Endothelial cell of umbilical vein (primary cell): ENCODE results near the gene CADPS. TPM values are rescaled to one million over a fixed set of nuclear protein-coding genes. Genes with fewer than 3 reads are reported as not detected.

ENCODE experiments used
- BruUV-seq: library from RNA; stranded (reverse); fragments of 400-500 nt; replicated peaks from 2 replicates; lab custom pipeline; 2021; lab: Mats Ljungman, UMichigan
- CTCF ChIA-PET: fragments of 300-600, 350-600 bp; sonication (Branson Sonifier 250); formaldehyde crosslinking; loops from one replicate; lab custom pipeline; 2021; ENCODE audit warnings: antibody characterized with exemption, inconsistent platforms; lab: Charles Lee
- POLR2A ChIA-PET: fragments of 300-600, 350-600 bp; sonication (Branson Sonifier 250); formaldehyde crosslinking; loops from one replicate; lab custom pipeline; 2021; ENCODE audit warnings: antibody characterized with exemption, inconsistent platforms; lab: Charles Lee
- DNase-seq: peaks from one replicate; pipeline ENCODE4 v3.0.0-alpha.2; 2011; ENCODE audit warnings: low read depth, low spot score
- FAIRE-seq: peaks from 2 replicates; lab custom pipeline; 2011; peaks lifted over from hg19 to GRCh38; lab: Jason Lieb, UNC
- H2AFZ ChIP-seq: 2 replicates; pipeline ENCODE4 v1.6.0; 2012; ENCODE audit warnings: low read depth, low read length, control low read depth, inconsistent platforms
- H3K27ac ChIP-seq: 2 replicates; pipeline ENCODE4 v1.5.1; 2011; ENCODE audit warnings: low read depth, mild to moderate bottlenecking, control low read depth, low read length, moderate library complexity; ENCODE audit not compliant: insufficient read depth
- H3K27me3 ChIP-seq, 2 experiments: 2 replicates each; pipeline versions ENCODE4 v1.6.0 to v1.6.1; 2011; ENCODE audit warnings: low read length in 2 of 2, mixed read lengths in 1 of 2; ENCODE audit not compliant: control insufficient read depth in 2 of 2, insufficient read depth in 2 of 2
- H3K36me3 ChIP-seq, 2 experiments: 2 replicates in 1 of 2; 3 replicates in 1 of 2; pipeline ENCODE4 v1.5.1; 2011; ENCODE audit warnings: low read length in 2 of 2, mild to moderate bottlenecking in 1 of 2, moderate library complexity in 1 of 2; ENCODE audit not compliant: control insufficient read depth in 2 of 2, insufficient read depth in 2 of 2; ENCODE audit errors: extremely low read depth in 1 of 2
- H3K4me1 ChIP-seq: 3 replicates; pipeline ENCODE4 v1.5.1; 2011; ENCODE audit warnings: mild to moderate bottlenecking, low read length; ENCODE audit not compliant: control insufficient read depth, insufficient read depth; ENCODE audit errors: extremely low read depth
- H3K4me2 ChIP-seq: 2 replicates; pipeline ENCODE4 v1.6.1; 2011; ENCODE audit warnings: low read length, control low read depth, mixed read lengths; ENCODE audit not compliant: insufficient read depth
- H3K4me3 ChIP-seq, 3 experiments: fragments of 200-600 bp in 1 of 3; sonication (generic), shearing (Covaris generic) in 1 of 3; replicated peaks in 1 of 3; 2 replicates each; pipeline ENCODE4 v1.5.1; 2011 to 2016; ENCODE audit warnings: control low read depth in 3 of 3, low read length in 3 of 3, mild to moderate bottlenecking in 2 of 3, inconsistent platforms in 1 of 3, low read depth in 1 of 3, moderate library complexity in 1 of 3; ENCODE audit not compliant: insufficient read depth in 1 of 3
- H3K79me2 ChIP-seq: 2 replicates; pipeline ENCODE4 v1.6.0; 2012; ENCODE audit warnings: low read length, inconsistent platforms; ENCODE audit not compliant: control insufficient read depth, insufficient read depth
- H3K9ac ChIP-seq: replicated peaks from 2 replicates; pipeline ENCODE3; 2011; ENCODE audit warnings: low read length, control low read depth; ENCODE audit not compliant: insufficient read depth; ENCODE audit errors: extremely low read depth
- H3K9me1 ChIP-seq: replicated peaks from 3 replicates; pipeline ENCODE4 v1.6.0; 2011; ENCODE audit warnings: mild to moderate bottlenecking, low read length; ENCODE audit not compliant: control insufficient read depth, insufficient read depth; ENCODE audit errors: extremely low read depth
- H3K9me3 ChIP-seq: replicated peaks from 2 replicates; pipeline ENCODE4 v1.5.1; 2012; ENCODE audit warnings: low read length, inconsistent platforms; ENCODE audit not compliant: control insufficient read depth, insufficient read depth
- H4K20me1 ChIP-seq: replicated peaks from 2 replicates; pipeline ENCODE3; 2011; ENCODE audit warnings: mild to moderate bottlenecking, low read length; ENCODE audit not compliant: control insufficient read depth, insufficient read depth; ENCODE audit errors: extremely low read depth
- EZH2 ChIP-seq: IDR thresholded peaks from 2 replicates; pipeline ENCODE4 v1.6.1; 2012; ENCODE audit warnings: borderline replicate concordance, low read depth, mild to moderate bottlenecking, moderate library complexity, low read length, inconsistent platforms; ENCODE audit not compliant: severe bottlenecking
- FOS ChIP-seq: IDR thresholded peaks from 2 replicates; pipeline ENCODE4 v1.6.1; 2011; ENCODE audit warnings: mild to moderate bottlenecking, low read length, moderate library complexity, borderline replicate concordance; ENCODE audit not compliant: insufficient read depth
- GATA2 ChIP-seq: IDR thresholded peaks from 2 replicates; pipeline ENCODE4 v1.7.0; 2011; ENCODE audit warnings: low read depth, mild to moderate bottlenecking, moderate library complexity, mixed read lengths, low read length; ENCODE audit not compliant: insufficient read length, insufficient read depth
- JUN ChIP-seq: IDR thresholded peaks from 2 replicates; pipeline ENCODE4 v1.6.1; 2011; ENCODE audit warnings: borderline replicate concordance, low read depth; ENCODE audit not compliant: insufficient read length, insufficient read depth
- MYC ChIP-seq: IDR thresholded peaks from one replicate; pipeline ENCODE4 v1.6.1; 2011; ENCODE audit warnings: mild to moderate bottlenecking, low read depth, low read length
- POLR2A ChIP-seq: IDR thresholded peaks from 2 replicates; pipeline ENCODE4 v1.6.1; 2012; ENCODE audit warnings: low read depth, mild to moderate bottlenecking, control low read depth, low read length
- POLR2AphosphoS5 ChIP-seq: IDR thresholded peaks from 2 replicates; pipeline ENCODE4 v1.6.1; 2012; ENCODE audit warnings: low read depth, mild to moderate bottlenecking, control low read depth, low read length, moderate library complexity; ENCODE audit not compliant: insufficient read depth
- dilution Hi-C: fragments of 300-500 bp; cut with MboI; formaldehyde crosslinking; loops from one replicate; pipeline ENCODE4 v1.15.0; 2019; ENCODE audit warnings: low sequenced_read_pairs; ENCODE audit not compliant: extremely low pct_ligation_motif_present
- intact Hi-C: fragments of 100-400 bp; cut with micrococcal nuclease; formaldehyde crosslinking; loops from one replicate; pipeline ENCODE4 v1.10.0; 2022
- polyA plus RNA-seq, 4 experiments: library from polyadenylated mRNA; depleted of rRNA in 3 of 4; stranded (reverse) in 3 of 4; unstranded in 1 of 4; fragments of >200 nt; gene quantifications; 2 replicates each; pipeline versions ENCODE4 v1.2.1 to v1.2.3, GENCODE V29; 2011 to 2012; ENCODE audit warnings: missing spikeins in 1 of 4
- total RNA-seq: library from RNA; stranded (reverse); gene quantifications from 2 replicates; pipeline ENCODE4 v1.2.3, GENCODE V29; 2021
- TF ChIP-seq, protein P1 (sequence below), 2 donors: IDR thresholded peaks; 1 replicate in 1 of 2; 2 replicates in 1 of 2; pipeline ENCODE4 v1.5.1; 2011; ENCODE audit warnings: low read length in 2 of 2, mild to moderate bottlenecking in 2 of 2, moderate library complexity in 2 of 2, control low read depth in 1 of 2, inconsistent platforms in 1 of 2, low read depth in 1 of 2; ENCODE audit not compliant: insufficient read depth in 1 of 2; ENCODE audit errors: extremely low read depth in 1 of 2
- TF ChIP-seq, protein P2 (sequence below): IDR thresholded peaks from 2 replicates; pipeline ENCODE4 v1.6.1; 2011; ENCODE audit not compliant: insufficient read depth, insufficient read length

Gene CADPS
- total and polyA plus RNA-seq, 2 donors (not counting 3 experiments of a cell fraction or from before 2014, with no cell fraction given): not detected

DNA sequence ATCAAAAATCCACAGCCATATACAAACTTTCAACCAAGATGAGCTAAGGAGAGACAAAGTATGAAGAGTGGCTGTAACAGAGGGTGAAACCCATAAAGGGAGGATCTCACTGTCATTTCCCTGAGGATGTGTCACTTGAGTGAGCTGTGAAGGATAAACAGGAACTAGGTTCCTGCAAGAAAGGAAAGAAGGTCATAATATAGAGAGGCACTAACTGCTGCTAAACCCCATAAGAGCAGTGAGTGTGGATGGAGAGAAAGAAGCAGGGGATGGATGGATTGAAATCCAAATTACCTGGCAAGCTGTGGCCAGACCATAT lies 45.2 kb upstream of the CADPS start:
- Histone ChIP-seq H3K4me2 (no peak overlapping the region), H3K27ac (no peak overlapping the region), H3K4me3 (no peak overlapping the region), H3K4me1 (no peaks in the 10 kb centered on the region), H3K36me3 (no peaks in the 10 kb centered on the region), H3K9me3 (no peaks in the 10 kb centered on the region), H3K9ac (no peak overlapping the region), H4K20me1 (no peaks in the 10 kb centered on the region), H2AFZ (no peak overlapping the region), H3K27me3 (no peaks in the 10 kb centered on the region), H3K79me2 (no peaks in the 10 kb centered on the region), H3K9me1 (no peaks in the 10 kb centered on the region)
- no TSS peak for BruUV-seq
- FAIRE-seq (no peak), DNase-seq (no peak)
- intact Hi-C loops: no loop called here
- ChIA-PET CTCF (no interaction called here), POLR2A (no interaction called here)
- no peak for TF ChIP-seq FOS
- no peak for TF ChIP-seq JUN
- TF ChIP-seq, protein P1, sequence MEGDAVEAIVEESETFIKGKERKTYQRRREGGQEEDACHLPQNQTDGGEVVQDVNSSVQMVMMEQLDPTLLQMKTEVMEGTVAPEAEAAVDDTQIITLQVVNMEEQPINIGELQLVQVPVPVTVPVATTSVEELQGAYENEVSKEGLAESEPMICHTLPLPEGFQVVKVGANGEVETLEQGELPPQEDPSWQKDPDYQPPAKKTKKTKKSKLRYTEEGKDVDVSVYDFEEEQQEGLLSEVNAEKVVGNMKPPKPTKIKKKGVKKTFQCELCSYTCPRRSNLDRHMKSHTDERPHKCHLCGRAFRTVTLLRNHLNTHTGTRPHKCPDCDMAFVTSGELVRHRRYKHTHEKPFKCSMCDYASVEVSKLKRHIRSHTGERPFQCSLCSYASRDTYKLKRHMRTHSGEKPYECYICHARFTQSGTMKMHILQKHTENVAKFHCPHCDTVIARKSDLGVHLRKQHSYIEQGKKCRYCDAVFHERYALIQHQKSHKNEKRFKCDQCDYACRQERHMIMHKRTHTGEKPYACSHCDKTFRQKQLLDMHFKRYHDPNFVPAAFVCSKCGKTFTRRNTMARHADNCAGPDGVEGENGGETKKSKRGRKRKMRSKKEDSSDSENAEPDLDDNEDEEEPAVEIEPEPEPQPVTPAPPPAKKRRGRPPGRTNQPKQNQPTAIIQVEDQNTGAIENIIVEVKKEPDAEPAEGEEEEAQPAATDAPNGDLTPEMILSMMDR (IDR thresholded peaks at IDR 0.05; ENCODE audit: extremely low read depth in 1 of 2, insufficient read depth in 1 of 2, low read depth in 1 of 2, low read length in 2 of 2): no peak
- TF ChIP-seq POLR2A: no peak
- no peak for TF ChIP-seq MYC
- dilution Hi-C loops: no loop called here

DNA sequence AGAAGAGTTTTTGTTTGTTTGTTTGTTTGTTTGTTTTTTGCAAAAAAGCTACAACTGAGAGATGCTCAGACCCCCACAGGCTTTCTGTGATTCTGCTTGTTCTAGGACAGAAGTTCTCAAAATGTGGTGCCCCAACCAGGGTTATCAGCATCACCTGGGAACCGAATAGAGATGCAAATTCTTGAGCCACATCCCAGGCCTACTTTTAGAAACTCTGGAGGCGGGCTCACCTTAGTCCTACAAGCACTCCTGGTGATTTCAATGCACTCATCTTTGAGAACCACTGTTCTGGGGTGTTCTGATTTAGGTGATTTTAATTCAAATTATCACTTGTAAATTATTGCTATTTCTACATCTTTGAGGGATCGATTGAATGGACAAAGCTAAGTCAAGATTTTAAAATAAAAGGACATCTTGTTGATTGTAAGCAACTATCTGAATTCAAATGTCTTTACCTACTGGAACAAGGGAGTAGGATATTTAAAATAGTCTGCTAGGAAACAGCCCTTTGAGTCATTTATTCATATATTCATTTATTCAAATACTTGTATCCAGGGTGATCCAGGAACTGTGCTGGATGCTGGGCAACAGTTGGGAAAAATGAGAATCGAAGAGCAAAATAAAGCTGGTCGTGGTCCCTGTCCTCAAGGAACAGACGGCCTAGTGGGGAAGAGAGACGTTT lies 44.7 kb upstream of the CADPS start:
- DNase-seq (no peak), FAIRE-seq (no peak)
- H2AFZ ChIP-seq: no peak overlapping the region
- H3K27ac ChIP-seq: no peak overlapping the region
- H3K9me1 ChIP-seq: no peaks in the 10 kb centered on the region
- H3K4me1 ChIP-seq: no peaks in the 10 kb centered on the region
- H4K20me1 ChIP-seq: no peaks in the 10 kb centered on the region
- H3K4me2 ChIP-seq: no peak overlapping the region
- H3K9me3 ChIP-seq: no peaks in the 10 kb centered on the region
- dilution Hi-C loops: no loop called here
- no TSS peak for BruUV-seq
- no peak overlapping the region for H3K9ac ChIP-seq
- no peaks in the 10 kb centered on the region for H3K27me3 ChIP-seq
- H3K79me2 ChIP-seq: no peaks in the 10 kb centered on the region
- no peaks in the 10 kb centered on the region for H3K36me3 ChIP-seq
- POLR2A ChIA-PET: no interaction called here
- TF ChIP-seq EZH2: no peak
- TF ChIP-seq MYC: no peak
- no peak for TF ChIP-seq POLR2AphosphoS5
- TF ChIP-seq GATA2: no peak
- TF ChIP-seq, protein P1 (IDR thresholded peaks at IDR 0.05; ENCODE audit: extremely low read depth in 1 of 2, insufficient read depth in 1 of 2, low read depth in 1 of 2, low read length in 2 of 2): no peak
- TF ChIP-seq POLR2A: no peak
- no peak for TF ChIP-seq JUN
- TF ChIP-seq, protein P2, sequence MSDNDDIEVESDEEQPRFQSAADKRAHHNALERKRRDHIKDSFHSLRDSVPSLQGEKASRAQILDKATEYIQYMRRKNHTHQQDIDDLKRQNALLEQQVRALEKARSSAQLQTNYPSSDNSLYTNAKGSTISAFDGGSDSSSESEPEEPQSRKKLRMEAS: no peak
- TF ChIP-seq FOS: no peak
- intact Hi-C loops: no loop called here
- CTCF ChIA-PET: no interaction called here
- H3K4me3 ChIP-seq: no peak overlapping the region
